Upper lobe of right lung (tissue), 1 donor: ENCODE data around the gene CACNG7. TPM values are rescaled to one million over a fixed set of nuclear protein-coding genes. Genes with fewer than 3 reads are reported as not detected.
"Not testable (repeated sequence)": the region's sequence is repeated elsewhere in the genome, so short reads cannot be mapped to it uniquely, and the experiment has no call there.

Source experiments
- ATAC-seq: fragments of 200-7000 bp; cut with Tn5 transposase; one replicate; pipeline ENCODE4 v1.9.1; 2020; ENCODE audit warnings: mild to moderate bottlenecking, moderate library complexity
- DNase-seq: peaks from one replicate; pipeline ENCODE4 v3.0.0-alpha.2; 2020
- H3K27ac ChIP-seq: fragments of 200-600 bp; one replicate; pipeline ENCODE4 v1.8.0; 2022
- H3K27me3 ChIP-seq: fragments of 200-600 bp; one replicate; pipeline ENCODE4 v1.8.0; 2022; ENCODE audit warnings: mild to moderate bottlenecking
- H3K36me3 ChIP-seq: fragments of 200-600 bp; one replicate; pipeline ENCODE4 v1.8.0; 2022
- H3K4me1 ChIP-seq: fragments of 200-600 bp; one replicate; pipeline ENCODE4 v1.8.0; 2022
- H3K4me3 ChIP-seq: fragments of 200-600 bp; one replicate; pipeline ENCODE4 v1.8.0; 2022; ENCODE audit warnings: mild to moderate bottlenecking
- H3K9me3 ChIP-seq: fragments of 200-600 bp; one replicate; pipeline ENCODE4 v1.8.0; 2022
- CTCF ChIP-seq: fragments of 200-600 bp; IDR thresholded peaks from one replicate; pipeline ENCODE4 v1.8.0; 2022; ENCODE audit warnings: antibody characterized with exemption
- intact Hi-C: fragments of 100-400 bp; cut with DNase I; formaldehyde crosslinking; loops from one replicate; pipeline ENCODE4 v1.11.0; 2022
- total RNA-seq: library from RNA; stranded (reverse); fragmentation: NEBNext Ultra II Directional; extraction: Animal tissue kit (Norgen Biotek cat#: 25700); gene quantifications from one replicate; pipeline ENCODE4 v1.2.1, GENCODE V29; 2021
- donor health status: DM: no; HTN: yes; CAD: no; lungs with severe emphysema.

Gene CACNG7
- total RNA-seq, 1 donor from 2014 or later, result not detected

DNA sequence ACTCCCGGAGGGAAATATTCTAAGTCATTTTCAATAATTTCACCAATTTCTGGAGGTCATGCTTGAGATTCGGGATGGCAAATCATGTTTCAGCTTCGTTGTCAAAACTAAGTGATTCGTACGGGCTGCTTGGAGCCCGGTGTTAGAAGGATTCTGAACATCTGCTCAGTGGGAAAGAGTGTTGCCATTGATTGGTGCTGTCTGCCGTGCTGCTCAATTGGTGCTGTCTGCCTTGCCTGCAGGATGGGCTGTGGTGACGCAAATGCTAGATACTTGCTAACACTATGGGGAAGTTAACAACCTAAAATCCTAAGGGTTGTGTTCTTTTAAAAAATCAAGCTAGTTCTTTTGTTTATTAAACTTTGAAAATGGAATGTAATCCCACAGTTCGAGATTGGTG lies 36.4 kb downstream of the CACNG7 start:
- no peak for TF ChIP-seq CTCF
- no peak for DNase-seq
- no peak overlapping the region for H3K27ac ChIP-seq
- H3K9me3 ChIP-seq, result no peaks in the 10 kb centered on the region
- ATAC-seq, result no peak
- peaks cover 57% of the 10 kb centered on the region for H3K27me3 ChIP-seq
- intact Hi-C loops, result no loop called here
- H3K4me1 ChIP-seq, result no peaks in the 10 kb centered on the region
- no peaks in the 10 kb centered on the region for H3K36me3 ChIP-seq
- H3K4me3 ChIP-seq, result no peak overlapping the region

- Histone ChIP-seq H3K4me1 (no peaks in the 10 kb centered on the region), H3K27me3 (peaks cover 57% of the 10 kb centered on the region), H3K27ac (no peak overlapping the region), H3K36me3 (no peaks in the 10 kb centered on the region), H3K4me3 (no peak overlapping the region), H3K9me3 (no peaks in the 10 kb centered on the region)
- ATAC-seq (no peak), DNase-seq (no peak)
- intact Hi-C loops, result no loop called here
- no peak for TF ChIP-seq CTCF
These were observed 36.9 kb downstream of the CACNG7 start for GRCh38 chr19:53945998-53946397.

DNA sequence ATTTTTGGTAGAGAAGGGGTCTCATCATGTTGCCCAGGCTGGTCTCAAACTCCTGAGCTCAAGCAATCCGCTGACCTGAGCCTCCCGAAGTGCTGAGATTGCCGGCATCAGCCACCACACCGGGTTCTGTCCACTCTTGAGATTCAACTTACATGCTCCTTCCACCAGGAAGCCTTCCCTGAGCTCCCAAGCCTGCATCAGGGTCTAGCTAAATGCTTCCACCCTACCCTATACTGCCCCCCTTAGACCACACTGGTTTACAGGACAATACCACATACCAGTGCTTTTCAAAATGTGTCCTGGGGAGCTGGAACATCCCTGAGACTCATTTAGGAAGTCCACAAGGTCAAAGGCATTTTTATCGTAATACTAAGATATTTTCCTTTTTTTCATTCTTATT lies 38.5 kb downstream of the CACNG7 start:
- peaks cover 41% of the 10 kb centered on the region for H3K27me3 ChIP-seq
- H3K4me3 ChIP-seq, result no peak overlapping the region
- H3K9me3 ChIP-seq, result no peaks in the 10 kb centered on the region
- no peaks in the 10 kb centered on the region for H3K36me3 ChIP-seq
- DNase-seq (no peak), ATAC-seq (no peak)
- no peaks in the 10 kb centered on the region for H3K4me1 ChIP-seq
- H3K27ac ChIP-seq, result no peak overlapping the region
- TF ChIP-seq CTCF, result no peak
- intact Hi-C loops, result no loop called here

DNA sequence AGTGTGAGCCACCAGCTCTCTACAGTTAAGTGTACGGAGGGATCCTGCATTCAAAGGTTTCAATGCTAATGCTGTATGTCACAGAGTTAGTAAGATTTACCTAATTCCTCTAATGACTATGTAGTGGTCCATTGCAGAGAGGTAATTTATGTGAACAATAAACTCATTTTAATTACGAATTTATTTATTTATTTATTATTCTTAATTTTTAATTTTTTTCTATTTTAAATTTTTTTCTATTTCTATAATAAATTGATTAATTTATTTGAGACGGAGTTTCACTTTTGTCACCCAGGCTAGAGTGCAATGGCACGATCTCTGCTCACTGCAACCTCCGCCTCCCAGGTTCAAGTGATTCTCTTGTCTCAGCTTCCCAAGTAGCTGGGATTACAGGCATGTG lies 39.5 kb downstream of the CACNG7 start:
- H3K9me3 ChIP-seq, H3K4me1 ChIP-seq, H3K4me3 ChIP-seq, DNase-seq, intact Hi-C loops, H3K27ac ChIP-seq, ATAC-seq, H3K36me3 ChIP-seq: not testable (repeated sequence)
- H3K27me3 ChIP-seq, result peaks cover 31% of the 10 kb centered on the region

DNA sequence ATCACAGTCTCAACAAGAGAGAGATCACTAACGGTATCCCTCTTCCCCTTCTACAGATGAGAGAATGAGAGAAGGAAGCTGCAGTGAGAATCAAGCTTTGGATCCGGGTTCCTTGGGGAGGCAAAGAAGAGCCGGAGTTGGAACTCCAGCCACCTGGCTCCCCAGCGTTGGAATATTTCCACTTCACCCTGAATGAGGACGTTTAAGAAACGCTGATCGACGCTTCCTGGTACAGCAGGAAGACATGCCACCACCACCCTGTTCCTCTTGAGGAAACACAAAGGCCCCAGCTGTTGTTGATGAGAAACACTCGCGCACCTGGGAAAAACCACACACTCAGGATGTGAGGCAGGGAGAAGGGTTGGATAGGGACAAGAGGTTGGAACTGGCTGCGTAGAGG lies 42.4 kb downstream of the CACNG7 start:
- TF ChIP-seq CTCF, result no peak
- no peaks in the 10 kb centered on the region for H3K36me3 ChIP-seq
- H3K9me3 ChIP-seq, result no peaks in the 10 kb centered on the region
- ATAC-seq, result no peak
- no peak overlapping the region for H3K27ac ChIP-seq
- no peak overlapping the region for H3K4me3 ChIP-seq
- peak; percentile 2 for DNase-seq
- no peaks in the 10 kb centered on the region for H3K4me1 ChIP-seq
- intact Hi-C loops, result no loop called here
- peaks cover 16% of the 10 kb centered on the region for H3K27me3 ChIP-seq

DNA sequence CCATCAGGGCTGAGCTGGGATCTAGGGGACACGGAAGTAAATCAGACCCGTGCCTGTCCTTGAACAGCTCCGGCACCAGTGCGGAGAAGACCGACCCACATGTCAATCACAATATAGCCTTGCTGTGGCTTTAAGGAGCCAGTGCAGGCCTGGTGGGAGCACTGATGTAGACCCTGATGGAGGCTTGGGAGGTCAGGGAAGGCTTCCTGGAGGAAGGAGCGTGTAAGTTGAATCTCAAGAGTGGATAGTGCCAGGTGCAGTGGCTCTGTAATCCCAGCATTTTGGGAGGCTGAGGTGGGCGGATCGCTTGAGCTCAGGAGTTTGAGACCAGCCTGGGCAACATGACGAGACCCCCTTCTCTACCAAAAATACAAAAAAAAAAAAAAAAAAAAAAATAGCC lies 42.9 kb downstream of the CACNG7 start:
- Histone ChIP-seq H3K4me1 (no peaks in the 10 kb centered on the region), H3K36me3 (no peaks in the 10 kb centered on the region), H3K4me3 (no peak overlapping the region), H3K27ac (no peak overlapping the region), H3K9me3 (no peaks in the 10 kb centered on the region), H3K27me3 (peaks cover 17% of the 10 kb centered on the region)
- intact Hi-C loops, result no loop called here
- ATAC-seq (no peak), DNase-seq (peak; percentile 15)
- TF ChIP-seq CTCF, result no peak
